Transverse colon (tissue), 4 donors: ENCODE results near the gene FTCDNL1. TPM values are rescaled to one million over a fixed set of nuclear protein-coding genes. Genes with fewer than 3 reads are reported as not detected.

ENCODE experiments used
- DNase-seq: peaks from one replicate; pipeline ENCODE4 v3.0.0-alpha.2; 2019
- H3K27ac ChIP-seq, 4 donors: fragments of 200-600 bp; sonication (generic); 2 replicates each; pipeline ENCODE4 v1.5.1; 2016 to 2018; ENCODE audit warnings: inconsistent platforms in 4 of 4
- H3K27me3 ChIP-seq: fragments of 200-600 bp; sonication (generic); 2 replicates; pipeline ENCODE4 v1.5.1; 2017; ENCODE audit warnings: inconsistent platforms
- H3K36me3 ChIP-seq, 4 donors: fragments of 200-600 bp; sonication (generic); 2 replicates each; pipeline ENCODE4 v1.5.1; 2017 to 2019; ENCODE audit warnings: inconsistent platforms in 4 of 4
- H3K4me1 ChIP-seq, 4 donors: fragments of 200-600 bp; sonication (generic); 2 replicates each; pipeline ENCODE4 v1.5.1; 2017 to 2020; ENCODE audit warnings: inconsistent platforms in 4 of 4
- H3K4me3 ChIP-seq, 4 donors: fragments of 200-600 bp; sonication (generic); 1 replicate in 1 of 4; 2 replicates in 3 of 4; pipeline versions ENCODE4 v1.5.1 to v1.6.1; 2017 to 2019; ENCODE audit warnings: inconsistent platforms in 4 of 4
- H3K9me3 ChIP-seq, 2 donors: fragments of 200-600 bp; sonication (generic); 2 replicates each; pipeline ENCODE4 v1.5.1; 2017 to 2019; ENCODE audit warnings: inconsistent platforms in 2 of 2
- CTCF ChIP-seq, 5 experiments: fragments of 200-600 bp in 3 of 5; fragments of 450-650 bp in 2 of 5; sonication (generic) in 3 of 5; IDR thresholded peaks; 1 replicate in 2 of 5; 2 replicates in 3 of 5; pipeline ENCODE4 v1.5.1; 2016 to 2017; ENCODE audit warnings: antibody characterized with exemption in 5 of 5, inconsistent platforms in 3 of 5, mild to moderate bottlenecking in 2 of 5, moderate library complexity in 1 of 5
- EP300 ChIP-seq: sonication (generic); formaldehyde crosslinking; IDR thresholded peaks from one replicate; pipeline ENCODE4 v1.6.1; 2017; ENCODE audit warnings: antibody characterized with exemption, low read depth
- POLR2A ChIP-seq: fragments of 450-650 bp; IDR thresholded peaks from one replicate; pipeline ENCODE4 v1.6.1; 2016; ENCODE audit warnings: antibody characterized with exemption, mild to moderate bottlenecking, moderate library complexity
- POLR2AphosphoS5 ChIP-seq, 3 donors: sonication (generic); formaldehyde crosslinking; IDR thresholded peaks; one replicate each; pipeline ENCODE4 v1.6.1; 2016; ENCODE audit warnings: antibody characterized with exemption in 3 of 3
- WGBS, 2 donors: methylation state at CpG; one replicate each; pipeline ENCODE4 v1.1.5; 2018; ENCODE audit warnings: low coverage in 1 of 2; 5-methylcytosine and 5-hydroxymethylcytosine counted together
- in situ Hi-C, 4 donors: fragments of 200-750 bp; cut with MboI; loops; one replicate each; pipeline versions ENCODE4 v1.15.0 to v1.15.1; 2017; ENCODE audit warnings: low sequenced_read_pairs in 3 of 4, low pct_ligation_motif_present in 1 of 4, low pct_unique_long_range_greater_than_20kb in 1 of 4
- intact Hi-C: fragments of 100-400 bp; cut with DNase I; formaldehyde crosslinking; loops from one replicate; pipeline ENCODE4 v1.15.1; 2023; ENCODE audit warnings: low total_unique reads
- total RNA-seq, 4 donors: library from RNA; depleted of rRNA; stranded (reverse); fragments of >200 nt; gene quantifications; one replicate each; pipeline ENCODE4 v1.1.0, GENCODE V29; 2016

FTCDNL1 gene
- total RNA-seq, 4 donors from 2014 or later: 1.8 to 2.7 TPM; not detected in 2

- 80 to 87% methylated on average over 1 of the region's 1 CpG for WGBS, 2 donors
- Histone ChIP-seq H3K9me3 (peaks cover 0 to 3% of the 10 kb centered on the region in 2 donors), H3K4me3 (no peak overlapping the region), H3K27me3 (no peaks in the 10 kb centered on the region), H3K27ac (no peak overlapping the region), H3K4me1 (no peaks in the 10 kb centered on the region), H3K36me3 (no peaks in the 10 kb centered on the region)
- TF ChIP-seq POLR2AphosphoS5 (IDR thresholded peaks at IDR 0.05): no peak
- TF ChIP-seq CTCF (IDR thresholded peaks at IDR 0.05): no peak
- no peak for TF ChIP-seq POLR2A
- no peak for TF ChIP-seq EP300
- intact Hi-C loops (no loop called here), in situ Hi-C loops (loop anchor here in 3 of 4 donors (25.0 kb wide), 2 partner anchors 240 to 1415 kb away; no protein-coding TSS in a partner anchor)
- no peak for DNase-seq
Observed at GRCh38 chr2:199727306-199727705, 123.7 kb downstream of the FTCDNL1 start.

GRCh38 chr2:199718074-199718473 is 132.9 kb downstream of the FTCDNL1 start:
- Histone ChIP-seq H3K27ac (no peak overlapping the region), H3K4me1 (peaks cover 0 to 13% (median 4%) of the 10 kb centered on the region in 4 donors), H3K9me3 (peaks cover 0 to 3% of the 10 kb centered on the region in 2 donors), H3K36me3 (no peaks in the 10 kb centered on the region), H3K27me3 (no peaks in the 10 kb centered on the region), H3K4me3 (no peak overlapping the region)
- intact Hi-C loops: no loop called here
- in situ Hi-C loops: loop anchor here in 1 of 4 donors (25.0 kb wide), 1 partner anchor 144 kb away; the partner anchor contains the start of gene FTCDNL1
- 89 to 93% methylated on average over 3 to 4 of the region's 4 CpGs for WGBS, 2 donors
- no peak for TF ChIP-seq POLR2AphosphoS5 (IDR thresholded peaks at IDR 0.05)
- TF ChIP-seq EP300: no peak
- no peak for TF ChIP-seq CTCF (IDR thresholded peaks at IDR 0.05)
- TF ChIP-seq POLR2A: no peak
- DNase-seq: no peak

GRCh38 chr2:199717587-199717907 is 133.4 kb downstream of the FTCDNL1 start:
- Histone ChIP-seq H3K4me1 (peaks cover 0 to 13% (median 4%) of the 10 kb centered on the region in 4 donors), H3K4me3 (no peak overlapping the region), H3K27me3 (no peaks in the 10 kb centered on the region), H3K36me3 (no peaks in the 10 kb centered on the region), H3K9me3 (peaks cover 0 to 3% of the 10 kb centered on the region in 2 donors), H3K27ac (no peak overlapping the region)
- TF ChIP-seq POLR2A: no peak
- TF ChIP-seq EP300: no peak
- no peak for TF ChIP-seq CTCF (IDR thresholded peaks at IDR 0.05)
- TF ChIP-seq POLR2AphosphoS5 (IDR thresholded peaks at IDR 0.05): no peak
- DNase-seq: no peak
- intact Hi-C loops: no loop called here
- in situ Hi-C loops: loop anchor here in 1 of 4 donors (25.0 kb wide), 1 partner anchor 145 kb away; the partner anchor contains the start of gene FTCDNL1

GRCh38 chr2:199716807-199717586 is 134.0 kb downstream of the FTCDNL1 start:
- in situ Hi-C loops: loop anchor here in 1 of 4 donors (25.0 kb wide), 1 partner anchor 145 kb away; the partner anchor contains the start of gene FTCDNL1

More at GRCh38 chr2:199716807-199717586, 134.0 kb downstream of the FTCDNL1 start:
- WGBS, 2 donors: 18 to 29% methylated on average over 4 of the region's 4 CpGs
- Histone ChIP-seq H3K4me1 (peaks cover 0 to 13% (median 4%) of the 10 kb centered on the region in 4 donors), H3K9me3 (no peaks in the 10 kb centered on the region), H3K27me3 (no peaks in the 10 kb centered on the region), H3K4me3 (no peak overlapping the region), H3K36me3 (no peaks in the 10 kb centered on the region), H3K27ac (no peak overlapping the region)
- no peak for DNase-seq
- intact Hi-C loops: no loop called here
- TF ChIP-seq POLR2A (no peak), EP300 (no peak), CTCF (IDR thresholded peaks at IDR 0.05) (no peak), POLR2AphosphoS5 (IDR thresholded peaks at IDR 0.05) (no peak)
